IPS DF 4.7 (cell line): ENCODE data around the gene TMPRSS5.
"Not testable (repeated sequence)": the region's sequence is repeated elsewhere in the genome, so short reads cannot be mapped to it uniquely, and the experiment has no call there.

Experiments
- DNase-seq: peaks from one replicate; pipeline ENCODE4 v3.0.0-alpha.2; 2013; ENCODE audit warnings: low spot score; ENCODE audit errors: extremely low read depth

TMPRSS5 gene

DNA sequence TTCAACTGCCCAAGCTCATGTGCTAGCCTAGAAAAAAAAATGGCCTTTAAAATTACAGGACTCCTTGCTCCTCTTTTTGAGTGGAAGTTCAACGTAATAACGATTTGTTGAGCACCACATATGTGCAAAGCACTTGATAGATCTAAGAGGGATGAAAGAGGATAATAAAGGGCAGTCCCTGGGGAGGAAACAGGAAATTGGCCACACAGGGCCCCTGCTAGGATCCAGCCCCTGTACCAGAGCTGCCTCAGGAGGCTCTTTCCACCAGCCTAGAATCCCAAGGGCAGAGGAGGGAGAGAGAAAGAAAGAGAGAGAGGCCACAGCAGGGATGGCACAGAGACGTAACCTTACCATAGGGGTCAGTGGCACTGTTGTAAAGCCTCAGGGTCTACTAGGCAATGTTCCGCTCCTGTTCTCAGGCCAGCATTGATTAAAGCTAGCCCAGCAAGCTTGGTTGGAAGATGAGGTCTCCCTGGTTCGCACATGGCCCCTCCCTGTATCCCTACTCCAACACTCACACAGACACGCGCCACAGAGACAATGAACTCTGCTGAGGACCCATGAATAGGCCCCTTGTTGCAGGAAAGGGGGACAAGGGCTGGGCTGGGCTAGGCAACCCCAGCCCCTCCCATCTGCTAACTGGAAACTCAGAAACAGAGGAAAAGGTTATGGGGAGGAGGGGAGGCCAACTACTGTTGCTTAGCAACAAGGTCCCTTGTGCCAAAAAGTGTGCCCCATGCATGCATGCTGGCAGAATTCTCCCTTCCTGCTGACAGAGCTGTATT is at the start of gene TMPRSS5:
Gene TMPRSS5 (minus strand): TSS at position 438 of the 785 bp plus-strand sequence. CDS start 84 bp downstream, at position 354.
- no peak for DNase-seq

DNA sequence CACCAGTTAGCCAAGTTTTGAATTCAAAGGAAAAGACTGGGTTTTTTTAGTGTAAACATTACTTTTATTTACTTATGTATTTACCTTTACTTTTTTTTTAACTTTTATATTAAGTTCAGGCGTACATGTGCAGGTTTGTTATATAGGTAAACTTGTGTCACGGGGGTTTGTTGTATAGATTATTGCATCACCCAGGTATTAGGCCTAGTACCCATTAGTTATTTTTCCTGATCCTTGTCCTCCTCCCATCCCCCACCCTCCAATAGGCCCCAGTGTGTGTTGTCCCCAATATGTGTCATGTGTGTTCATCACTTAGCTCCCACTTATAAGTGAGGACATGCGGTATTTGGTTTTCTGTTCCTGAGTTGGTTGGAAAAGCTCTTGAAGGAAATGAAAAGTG is 46.8 kb upstream of the TMPRSS5 start:
- DNase-seq, result no peak

DNA sequence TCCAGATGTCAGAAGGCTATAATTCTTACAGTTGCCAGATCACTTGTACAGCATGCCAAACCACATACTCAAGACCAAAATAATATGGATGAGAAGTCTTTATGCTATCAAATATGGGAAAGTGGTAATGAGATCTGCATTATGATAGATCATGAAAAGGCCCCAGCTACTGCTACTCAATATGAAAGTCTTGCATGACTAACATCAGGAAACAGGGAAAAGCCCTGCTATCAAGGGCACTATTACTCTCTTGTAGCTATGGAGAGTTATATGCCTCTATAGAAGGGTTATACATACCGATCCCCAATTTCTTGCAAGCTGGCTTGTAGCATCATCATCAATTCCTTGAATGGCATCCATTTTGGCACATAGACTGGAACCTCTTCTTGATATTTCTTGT is 30.2 kb upstream of the TMPRSS5 start:
- no peak for DNase-seq

DNA sequence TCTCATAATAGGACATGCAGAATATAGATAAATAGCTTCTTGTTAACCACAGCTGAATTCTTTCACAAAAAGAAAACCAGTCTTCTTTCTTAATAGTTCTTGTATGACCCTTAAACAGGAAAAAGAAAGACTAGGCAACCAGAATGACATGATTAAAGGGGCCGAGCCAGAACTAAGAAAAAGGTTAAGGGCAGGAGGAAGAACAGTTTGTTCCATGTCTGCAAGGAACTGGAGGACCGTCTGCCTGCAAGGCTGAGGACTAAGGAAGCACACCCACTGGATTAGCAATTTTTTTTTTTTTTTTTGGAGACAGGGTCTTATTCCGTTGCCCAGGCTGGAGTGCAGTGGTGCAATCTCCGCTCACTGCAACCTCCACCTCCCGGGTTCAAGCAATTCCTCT is 26.0 kb upstream of the TMPRSS5 start:
- DNase-seq, result no peak

DNA sequence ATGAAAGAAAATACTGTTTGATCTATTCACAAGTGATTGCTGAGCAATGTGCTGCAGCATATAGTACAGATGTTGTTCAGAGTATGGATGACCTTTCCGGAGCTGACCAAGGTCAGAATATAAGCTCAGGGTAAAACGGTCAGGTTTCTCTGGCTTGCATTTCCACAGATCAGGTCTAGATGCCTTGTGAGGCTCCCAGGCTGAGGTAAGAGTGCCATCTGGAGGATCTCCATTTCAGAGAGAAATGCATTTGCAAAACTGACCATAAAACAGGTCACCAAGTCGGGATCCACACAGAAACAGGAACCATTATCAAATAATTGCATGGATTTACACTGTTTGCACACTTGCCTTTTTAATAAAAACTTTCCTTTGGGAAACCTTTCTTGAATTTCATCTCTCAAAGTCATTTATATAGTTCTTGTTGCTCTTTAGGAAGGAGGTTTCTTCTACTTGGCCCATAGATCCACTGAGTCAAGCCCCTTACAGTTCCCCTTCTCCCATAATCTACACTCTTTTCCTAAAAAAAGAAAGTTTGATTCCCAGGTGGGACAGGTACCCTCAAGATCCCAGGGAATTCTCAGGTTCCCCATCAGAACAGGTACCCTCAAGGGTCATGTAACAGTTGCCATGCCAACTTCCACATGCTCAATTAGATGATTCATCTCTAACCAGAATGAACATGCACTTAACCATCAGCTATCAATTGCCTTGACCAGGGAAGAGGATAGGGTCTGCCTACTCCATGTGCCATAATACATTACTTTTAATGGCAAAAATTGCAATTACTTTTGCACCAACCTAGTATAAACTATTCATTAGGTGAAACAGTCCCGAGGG is 25.0 kb upstream of the TMPRSS5 start:
- peak; percentile 28 for DNase-seq

DNA sequence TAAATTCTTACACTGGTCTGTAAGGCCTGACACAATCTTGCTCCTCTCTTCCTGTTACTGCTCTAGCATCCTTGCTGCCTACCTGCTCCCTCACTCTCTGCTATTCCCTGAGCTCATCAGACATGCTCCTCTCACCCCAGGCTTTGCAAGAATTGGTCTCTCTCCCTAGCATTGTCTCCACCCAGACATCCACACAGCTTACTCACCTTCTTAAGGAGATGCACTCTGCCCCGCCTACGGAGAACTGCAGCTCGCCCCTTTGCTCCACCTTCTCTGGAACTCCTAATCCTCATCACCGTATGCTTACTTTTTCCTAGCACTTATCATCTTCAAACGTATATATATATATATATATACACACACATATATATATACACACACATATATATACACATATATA is 23.3 kb upstream of the TMPRSS5 start:
- DNase-seq, result no peak

DNA sequence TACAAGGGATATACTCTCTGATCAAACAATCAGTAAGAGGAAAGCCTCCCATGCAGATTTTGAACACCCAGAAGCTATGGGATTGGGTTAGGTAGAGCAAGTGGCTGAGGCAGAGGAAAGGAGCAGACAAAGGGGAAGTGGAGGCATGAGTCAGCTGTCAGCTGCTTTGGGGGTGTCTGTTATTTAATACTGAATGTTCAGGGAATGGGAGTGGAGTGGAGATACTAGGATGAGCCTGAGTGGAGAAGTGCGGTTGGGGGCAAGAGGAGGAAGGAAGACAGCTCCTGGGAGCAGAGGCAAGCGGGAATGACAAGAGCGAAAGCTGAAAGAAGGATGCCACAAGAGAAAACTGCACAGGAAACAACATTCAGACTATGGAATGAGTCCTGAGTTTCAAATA is 22.7 kb upstream of the TMPRSS5 start:
- no peak for DNase-seq

DNA sequence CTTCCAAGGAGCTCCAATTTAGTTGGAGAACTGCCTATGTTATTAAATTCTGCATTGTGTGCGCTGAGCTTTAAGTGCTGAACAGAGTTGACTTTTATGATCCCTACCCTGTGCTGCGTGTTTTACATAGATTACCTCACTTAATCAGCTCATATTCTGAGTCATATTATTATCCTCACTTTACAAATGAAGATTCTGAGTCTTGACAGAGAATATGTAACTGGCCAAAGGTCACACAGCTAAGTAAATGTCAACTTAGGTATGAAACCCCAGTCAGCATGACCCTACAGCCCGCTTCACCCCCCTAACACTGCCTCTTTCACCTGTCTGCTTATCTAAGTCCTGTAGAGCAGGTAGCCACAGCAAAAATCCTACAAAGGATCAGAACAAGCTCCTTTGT is 19.8 kb upstream of the TMPRSS5 start:
- DNase-seq, result no peak

DNA sequence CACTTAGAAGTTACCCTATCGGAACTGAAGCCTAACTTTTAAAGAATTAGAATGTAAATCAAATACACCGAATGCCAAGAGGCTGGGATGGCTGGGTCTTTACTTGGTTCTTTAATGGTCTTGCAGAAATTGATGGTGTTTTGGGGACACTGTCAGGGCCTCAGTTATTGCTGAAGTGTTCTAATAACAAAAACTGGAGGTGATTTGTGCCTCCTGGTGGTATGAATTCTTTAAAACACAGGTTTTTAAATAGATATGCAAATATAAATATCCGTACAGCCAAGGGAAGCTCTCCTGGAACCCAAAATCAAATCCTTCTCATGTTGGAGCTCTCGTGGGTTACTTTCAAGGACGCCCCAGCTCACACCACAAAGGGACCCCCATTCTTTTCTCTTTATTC is 19.3 kb upstream of the TMPRSS5 start:
- DNase-seq, result no peak

DNA sequence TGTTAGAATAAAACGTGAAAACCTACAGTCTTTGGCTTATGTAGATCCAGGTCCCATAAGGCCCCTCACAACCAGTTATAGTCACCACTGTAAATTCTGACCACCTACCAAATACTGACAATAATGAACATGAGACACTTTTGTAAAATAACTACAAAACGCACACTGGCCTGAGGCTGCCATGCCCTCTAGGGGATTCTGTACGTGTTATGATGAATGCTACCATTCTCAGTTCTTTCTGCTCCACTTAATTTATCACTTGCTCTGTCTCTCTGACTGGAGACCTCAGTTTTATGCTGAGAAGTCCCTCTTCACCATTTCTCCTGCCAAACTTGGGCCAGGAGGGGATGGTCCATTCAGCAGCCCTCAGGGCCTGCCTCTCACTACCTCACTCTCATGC is 18.7 kb upstream of the TMPRSS5 start:
- DNase-seq, result no peak

DNA sequence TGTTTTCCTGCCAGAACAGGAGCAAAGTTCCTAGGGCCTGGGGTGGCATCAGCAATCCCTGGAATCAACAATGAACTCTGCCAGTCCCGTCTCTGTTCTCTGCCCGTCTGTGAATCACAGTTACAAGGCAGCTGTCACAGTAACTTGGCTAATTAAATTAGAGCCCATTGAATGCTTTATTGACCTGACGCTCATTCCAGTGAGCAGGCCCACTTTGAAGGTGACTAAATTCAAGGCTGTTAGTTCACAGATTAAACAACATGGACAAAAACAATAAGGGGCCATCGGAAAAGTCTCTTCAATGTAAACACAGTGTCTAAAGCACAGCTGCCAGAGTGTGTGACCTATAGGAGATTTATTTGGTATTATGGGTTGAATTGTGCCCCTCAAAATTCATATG is 17.7 kb upstream of the TMPRSS5 start:
- DNase-seq, result no peak

DNA sequence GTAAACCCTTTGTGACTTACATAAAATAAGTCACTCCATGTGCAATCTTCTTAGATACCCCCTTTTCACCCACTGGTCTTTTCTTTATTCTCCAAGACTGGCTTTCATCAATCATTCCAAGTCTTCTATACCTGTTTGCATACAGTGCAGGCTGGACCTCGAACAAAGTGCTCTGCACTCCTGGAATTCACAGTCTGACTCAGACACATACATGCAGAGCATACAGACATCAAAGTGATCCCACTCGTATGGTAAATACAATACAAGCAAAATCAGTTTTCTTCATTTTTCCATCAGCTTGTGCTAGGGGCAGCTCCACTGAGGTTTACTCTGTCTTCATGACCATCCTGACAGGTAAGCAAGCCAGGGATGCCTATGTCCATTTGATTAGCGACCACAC is 16.8 kb upstream of the TMPRSS5 start:
- no peak for DNase-seq

DNA sequence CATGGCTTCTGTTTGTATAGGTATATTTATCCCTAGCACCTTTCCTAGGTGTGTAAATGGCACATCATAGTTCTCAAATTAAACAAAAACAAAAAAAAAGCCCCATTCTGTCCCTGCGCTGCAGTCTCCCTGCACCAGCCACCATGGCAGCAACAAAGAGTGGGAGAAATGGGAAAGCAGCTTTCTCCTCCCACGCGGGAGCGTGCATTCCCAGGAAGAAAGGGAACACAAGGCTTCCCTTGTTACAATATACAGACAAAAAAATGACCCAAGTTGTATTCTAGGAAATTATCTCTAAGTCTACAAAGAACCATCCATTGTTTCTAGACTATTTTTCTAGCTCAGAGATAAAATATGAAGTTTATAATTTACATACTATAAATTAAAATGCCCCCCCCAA is 16.1 kb upstream of the TMPRSS5 start:
- DNase-seq, result no peak

DNA sequence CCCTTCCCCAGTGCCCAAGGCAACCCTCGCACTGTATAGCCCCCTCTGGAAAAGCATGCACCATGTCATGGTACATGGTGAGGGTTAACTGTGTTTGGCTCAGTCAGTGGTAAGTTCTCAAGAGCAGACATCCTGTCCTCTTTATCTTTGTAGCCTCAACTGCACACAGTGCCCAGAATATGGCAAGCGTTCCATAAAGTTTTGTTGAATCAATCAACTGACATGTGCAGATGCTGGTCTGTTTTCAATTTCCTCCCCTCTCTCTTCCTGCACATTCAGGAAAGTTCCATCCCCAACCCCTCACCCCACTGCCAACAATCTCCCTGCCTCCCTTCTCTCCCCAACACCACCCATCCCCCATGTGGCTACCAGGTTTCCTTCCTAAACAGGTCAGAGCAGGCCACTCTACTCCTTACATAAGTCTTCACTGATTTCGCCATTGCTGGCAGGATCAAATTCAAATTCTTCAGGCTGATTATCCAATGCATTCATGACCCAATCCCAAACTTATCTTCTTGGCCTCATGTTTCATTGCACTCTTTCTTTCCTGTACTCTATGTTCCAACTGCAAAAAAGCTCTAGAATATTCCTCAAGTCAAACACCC is 15.5 kb upstream of the TMPRSS5 start:
- DNase-seq, result no peak

DNA sequence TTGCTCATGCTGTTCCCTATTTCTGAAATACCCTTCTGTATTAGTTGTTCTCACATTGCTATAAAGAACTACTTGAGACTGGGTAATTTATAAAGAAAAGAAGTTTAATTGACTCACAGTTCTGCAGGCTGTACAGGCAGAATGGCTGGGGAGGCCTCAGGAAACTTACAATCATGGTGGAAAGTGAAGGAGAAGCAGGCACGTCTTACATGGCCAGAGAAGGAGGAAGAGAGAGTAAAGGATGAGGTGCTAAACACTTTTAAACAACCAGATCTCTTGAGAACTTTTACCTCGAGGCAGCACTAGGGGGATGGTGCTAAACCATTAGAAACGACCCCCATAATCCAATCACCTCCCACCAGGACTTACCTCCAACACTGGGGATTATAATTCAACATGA is 14.4 kb upstream of the TMPRSS5 start:
- DNase-seq, result not testable (repeated sequence)

DNA sequence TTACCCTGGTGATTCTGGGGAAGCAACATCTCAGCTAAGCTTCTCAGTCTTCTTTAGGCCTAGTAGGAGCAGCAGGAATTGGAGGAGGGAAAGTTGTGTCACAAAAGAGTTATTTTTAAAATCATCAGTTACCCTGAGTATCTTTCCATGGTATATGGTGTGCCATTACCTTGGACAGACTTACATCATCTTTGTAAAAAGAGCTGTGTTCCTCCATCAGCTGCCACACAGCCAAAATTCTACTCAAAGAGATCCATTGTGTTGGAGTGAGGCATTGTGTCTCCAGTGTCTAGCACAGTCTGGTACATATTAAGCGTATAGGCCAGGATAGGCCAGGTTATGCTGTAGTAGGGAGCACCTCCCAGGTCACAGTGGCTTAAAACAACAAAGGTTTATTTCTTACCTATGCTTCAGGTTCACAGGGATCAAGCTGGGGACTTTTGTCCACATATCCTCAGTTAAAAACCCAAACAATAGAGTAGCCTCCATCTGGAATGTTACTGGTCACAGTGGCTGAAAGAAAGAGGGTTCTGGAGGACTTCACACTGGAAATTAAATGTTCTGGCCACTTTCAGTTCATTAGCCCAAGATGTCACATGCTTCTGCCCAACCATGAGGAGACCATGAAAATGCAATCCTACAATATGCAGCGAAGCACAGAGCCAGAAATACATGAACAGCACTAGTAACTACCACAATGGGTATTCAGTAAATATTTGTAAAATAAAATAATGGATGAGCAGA is 9.9 kb upstream of the TMPRSS5 start:
- DNase-seq, result no peak

DNA sequence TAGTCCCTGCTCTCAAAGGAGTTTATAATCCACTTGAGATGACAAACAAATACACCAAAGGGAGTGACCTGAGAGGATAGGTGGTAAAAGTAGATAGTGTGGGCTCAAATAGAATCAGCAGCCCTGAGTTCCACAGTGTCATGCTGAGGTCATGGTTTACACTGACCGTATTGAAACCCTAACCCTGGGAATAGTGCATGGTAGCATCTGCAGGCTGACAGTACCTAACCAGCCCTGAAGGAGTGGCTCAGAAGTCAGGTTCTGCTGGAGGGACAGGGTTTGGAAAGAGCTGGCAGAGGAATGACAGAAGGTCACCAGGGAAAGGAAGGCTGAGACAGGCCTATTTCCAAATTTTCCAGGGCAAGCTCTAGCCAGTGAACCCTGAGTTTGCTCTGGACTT is 9.2 kb upstream of the TMPRSS5 start:
- DNase-seq, result no peak

DNA sequence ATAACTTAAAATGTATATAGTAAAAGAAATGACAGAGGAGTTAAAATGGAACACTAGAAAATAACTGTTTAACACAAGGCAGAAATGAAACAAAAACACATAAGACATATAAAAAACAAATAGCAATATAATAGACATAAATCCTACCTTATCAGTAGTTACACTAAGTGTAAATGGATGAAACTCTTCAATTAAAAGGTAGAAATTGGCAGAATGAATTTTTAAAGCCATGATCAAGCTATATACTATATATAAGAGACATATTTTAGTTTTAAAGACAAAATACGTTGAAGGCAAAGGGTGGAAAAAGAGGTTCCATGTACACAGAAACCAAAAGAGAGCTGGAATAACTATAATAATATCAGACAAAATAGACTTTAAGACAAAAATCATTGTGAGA is 4.9 kb upstream of the TMPRSS5 start:
- no peak for DNase-seq

DNA sequence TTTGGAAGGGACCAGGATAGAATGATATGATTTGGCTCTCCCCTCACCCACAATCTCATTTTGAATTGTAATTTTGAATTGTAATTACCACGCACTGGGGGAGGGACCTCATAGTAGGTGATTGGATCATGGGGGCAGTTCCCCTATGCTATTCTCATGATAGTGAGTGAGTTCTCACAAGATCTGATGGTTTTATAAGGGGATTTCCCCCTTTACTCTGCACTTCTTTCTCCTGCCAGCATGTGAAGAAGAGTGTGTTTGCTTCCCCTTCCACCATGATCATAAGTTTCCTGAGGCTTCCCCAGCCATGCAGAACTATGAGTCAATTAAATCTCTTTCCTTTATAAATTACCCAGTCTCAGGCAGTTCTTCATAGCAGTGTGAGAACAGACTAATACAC is 2.6 kb downstream of the TMPRSS5 start:
- not testable (repeated sequence) for DNase-seq

DNA sequence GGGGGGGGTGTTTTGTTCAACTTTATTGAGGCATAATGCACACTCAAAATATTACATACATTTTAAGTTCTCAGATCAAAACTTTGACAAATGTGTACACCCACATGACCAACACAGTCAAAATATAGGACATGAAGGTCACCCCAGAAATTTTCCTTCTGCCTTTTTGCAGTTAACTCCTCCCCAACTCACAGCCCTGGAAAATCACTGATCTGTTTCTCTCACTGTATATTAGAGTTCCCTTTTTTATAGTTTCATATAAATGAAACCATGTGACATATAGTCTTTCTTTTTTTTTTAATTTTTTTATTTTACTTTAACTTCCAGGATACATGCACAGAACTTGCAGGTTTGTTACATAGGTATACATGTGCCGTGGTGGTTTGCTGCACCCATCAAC is 4.6 kb downstream of the TMPRSS5 start:
- DNase-seq, result no peak

DNA sequence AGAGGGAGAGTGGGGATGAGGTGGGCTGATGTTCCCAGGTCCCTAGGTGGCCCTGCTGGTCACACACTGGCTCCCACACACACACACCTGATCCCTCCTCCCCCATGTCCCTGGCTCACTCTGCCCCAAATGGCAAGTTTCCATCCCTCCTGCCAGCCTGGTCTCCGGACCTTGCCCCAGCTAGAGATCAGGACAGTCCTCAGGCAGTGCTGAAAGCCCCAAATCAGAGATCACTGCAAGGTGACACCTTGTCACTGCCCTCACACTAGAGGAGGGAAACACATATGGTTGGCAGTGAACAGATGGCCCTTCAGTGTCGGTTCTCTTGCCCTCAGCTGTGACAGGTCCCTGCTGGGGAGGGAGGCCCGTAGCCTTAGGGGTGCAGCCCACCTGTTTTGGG is 7.6 kb downstream of the TMPRSS5 start:
- DNase-seq, result no peak
